Measurements from ENCODE around the gene THOC1.

GRCh38 chr18:253121-253520, 14.7 kb downstream of the THOC1 start:
- no peak for TF ChIP-seq CTCF (IDR thresholded peaks at IDR 0.05)
- TF ChIP-seq POLR2A (IDR thresholded peaks at IDR 0.05): no peak

All from breast epithelium (tissue), 3 donors.